SU-DHL-6 (cell line): ENCODE results near the gene COL1A2.

Experiments
- H2AFZ ChIP-seq: fragments of 200-600 bp; sonication (generic); 2 replicates; pipeline ENCODE4 v1.6.1; 2014; ENCODE audit warnings: low read depth, mild to moderate bottlenecking, moderate library complexity, mixed read lengths, antibody characterized with exemption, low read length; ENCODE audit not compliant: severe bottlenecking
- H3F3A ChIP-seq: fragments of 200-600 bp; shearing (Covaris generic); 2 replicates; pipeline ENCODE4 v1.6.0; 2016; ENCODE audit warnings: antibody characterized with exemption, mild to moderate bottlenecking; ENCODE audit not compliant: insufficient read depth
- H3K27ac ChIP-seq: fragments of 200-600 bp; sonication (generic); 2 replicates; pipeline ENCODE4 v1.5.1; 2016; ENCODE audit warnings: low read depth, mild to moderate bottlenecking, low read length, moderate library complexity, mixed read lengths
- H3K27me3 ChIP-seq: fragments of 200-600 bp; sonication (generic), shearing (Covaris generic); 2 replicates; pipeline ENCODE4 v1.6.0; 2014; ENCODE audit warnings: mild to moderate bottlenecking, low read length
- H3K36me3 ChIP-seq: fragments of 200-600 bp; sonication (generic); 2 replicates; pipeline ENCODE4 v1.6.1; 2014; ENCODE audit warnings: mild to moderate bottlenecking, low read length, mixed read lengths
- H3K4me2 ChIP-seq: fragments of 300-600, 200-600 bp; shearing (Covaris generic), sonication (generic); 2 replicates; pipeline ENCODE4 v1.6.0; 2014; ENCODE audit warnings: low read length, low read depth, mild to moderate bottlenecking; ENCODE audit not compliant: poor library complexity, severe bottlenecking
- H3K4me3 ChIP-seq: fragments of 200-600 bp; sonication (generic); 2 replicates; pipeline ENCODE4 v1.5.1; 2014; ENCODE audit warnings: antibody characterized with exemption, low read length, mild to moderate bottlenecking, mixed read lengths; ENCODE audit not compliant: insufficient read depth, poor library complexity, severe bottlenecking
- H3K79me2 ChIP-seq: fragments of 200-600 bp; sonication (generic); 2 replicates; pipeline ENCODE4 v1.6.1; 2014; ENCODE audit warnings: mild to moderate bottlenecking, low read length, moderate library complexity; ENCODE audit not compliant: insufficient read depth
- H3K9ac ChIP-seq: fragments of 200-600 bp; sonication (generic); 2 replicates; pipeline ENCODE4 v1.7.0; 2014; ENCODE audit warnings: mild to moderate bottlenecking, low read length
- H3K9me2 ChIP-seq: fragments of 200-600 bp; sonication (generic); replicated peaks from 2 replicates; pipeline ENCODE4 v1.6.1; 2014; ENCODE audit warnings: low read length; ENCODE audit not compliant: insufficient read depth
- H3K9me3 ChIP-seq: fragments of 200-600 bp; sonication (generic); 2 replicates; pipeline ENCODE4 v1.6.1; 2014; ENCODE audit warnings: low read length, mixed read lengths; ENCODE audit not compliant: insufficient read depth
- H4K20me1 ChIP-seq: fragments of 200-600 bp; sonication (generic); 2 replicates; pipeline ENCODE4 v1.6.1; 2014; ENCODE audit warnings: low read depth, mild to moderate bottlenecking, antibody characterized with exemption, low read length, moderate library complexity, mixed read lengths
- CTCF ChIP-seq: fragments of 200-600 bp; sonication (generic); IDR thresholded peaks from one replicate; pipeline ENCODE4 v1.5.1; 2017; ENCODE audit warnings: antibody characterized with exemption, mild to moderate bottlenecking, low read length, moderate library complexity; ENCODE audit not compliant: insufficient read depth, poor library complexity, severe bottlenecking
- EZH2phosphoT487 ChIP-seq: fragments of 200-600 bp; sonication (generic), shearing (Covaris generic); conservative IDR thresholded peaks from 2 replicates; pipeline ENCODE4 v1.6.1; 2018; ENCODE audit warnings: mild to moderate bottlenecking, antibody characterized with exemption, low read length, moderate library complexity, mixed read lengths

COL1A2 gene

GRCh38 chr7:94422136-94422535 lies 27.4 kb downstream of the COL1A2 start:
- Histone ChIP-seq H2AFZ (no peak overlapping the region), H4K20me1 (no peaks in the 10 kb centered on the region), H3K27me3 (no peaks in the 10 kb centered on the region), H3K79me2 (no peaks in the 10 kb centered on the region), H3K36me3 (no peaks in the 10 kb centered on the region), H3K4me3 (no peak overlapping the region), H3K4me2 (no peak overlapping the region), H3K27ac (no peak overlapping the region), H3K9me2 (no peaks in the 10 kb centered on the region), H3K9me3 (no peaks in the 10 kb centered on the region), H3F3A (no peaks in the 10 kb centered on the region), H3K9ac (no peak overlapping the region)
- no peak for TF ChIP-seq EZH2phosphoT487
- no peak for TF ChIP-seq CTCF

- Histone ChIP-seq H3K4me2 (no peak overlapping the region), H3K9me2 (no peaks in the 10 kb centered on the region), H3K9me3 (no peaks in the 10 kb centered on the region), H3K4me3 (no peak overlapping the region), H2AFZ (no peak overlapping the region), H3K36me3 (no peaks in the 10 kb centered on the region), H3K9ac (no peak overlapping the region), H4K20me1 (no peaks in the 10 kb centered on the region), H3F3A (no peaks in the 10 kb centered on the region), H3K27me3 (no peaks in the 10 kb centered on the region), H3K27ac (no peak overlapping the region), H3K79me2 (no peaks in the 10 kb centered on the region)
- no peak for TF ChIP-seq EZH2phosphoT487
- TF ChIP-seq CTCF, result no peak
These were observed 28.2 kb downstream of the COL1A2 start for GRCh38 chr7:94422827-94423460.

GRCh38 chr7:94423863-94424735 lies 29.4 kb downstream of the COL1A2 start:
- Histone ChIP-seq H2AFZ (no peak overlapping the region), H3F3A (no peaks in the 10 kb centered on the region)

More at GRCh38 chr7:94423863-94424735, 29.4 kb downstream of the COL1A2 start:
- Histone ChIP-seq H3K4me3 (no peak overlapping the region), H3K9ac (no peak overlapping the region), H3K79me2 (no peaks in the 10 kb centered on the region), H3K27ac (no peak overlapping the region), H3K36me3 (no peaks in the 10 kb centered on the region), H3K9me2 (no peaks in the 10 kb centered on the region), H3K27me3 (no peaks in the 10 kb centered on the region), H4K20me1 (no peaks in the 10 kb centered on the region), H3K9me3 (no peaks in the 10 kb centered on the region), H3K4me2 (no peak overlapping the region)
- TF ChIP-seq EZH2phosphoT487, result no peak
- TF ChIP-seq CTCF, result no peak
